Skin epidermis (tissue), 12 donors: ENCODE measurements around the gene CPED1.
"Not testable (repeated sequence)": the region's sequence is repeated elsewhere in the genome, so short reads cannot be mapped to it uniquely, and the experiment has no call there.

Experiments used
- H3K27ac ChIP-seq, 21 experiments: fragments of 200-600 bp; sonication (generic) in 11 of 21; one replicate each; pipeline ENCODE4 v1.5.0; 2020; ENCODE audit warnings: mild to moderate bottlenecking in 3 of 21, inconsistent platforms in 2 of 21, moderate library complexity in 2 of 21
- H3K4me3 ChIP-seq, 7 experiments: fragments of 200-600 bp; sonication (generic) in 2 of 7; one replicate each; pipeline ENCODE4 v1.5.0; 2020; ENCODE audit warnings: inconsistent platforms in 2 of 7, mild to moderate bottlenecking in 2 of 7, moderate library complexity in 1 of 7

CPED1 gene

GRCh38 chr7:121105262-121105661, 116.8 kb downstream of the CPED1 start:
- no peak overlapping the region for H3K4me3 ChIP-seq
- no peak overlapping the region for H3K27ac ChIP-seq

GRCh38 chr7:121107923-121108498, 119.5 kb downstream of the CPED1 start:
- Histone ChIP-seq H3K4me3 (no peak overlapping the region), H3K27ac (no peak overlapping the region)

GRCh38 chr7:121109145-121109544, 120.6 kb downstream of the CPED1 start:
- H3K4me3 ChIP-seq = no peak overlapping the region
- no peak overlapping the region for H3K27ac ChIP-seq

- no peak overlapping the region for H3K4me3 ChIP-seq
These were observed 124.8 kb downstream of the CPED1 start for GRCh38 chr7:121113288-121113687.

GRCh38 chr7:121116396-121116795, 127.9 kb downstream of the CPED1 start:
- no peak overlapping the region for H3K4me3 ChIP-seq
- no peak overlapping the region for H3K27ac ChIP-seq

More at GRCh38 chr7:121113288-121113687, 124.8 kb downstream of the CPED1 start:
- no peak overlapping the region for H3K27ac ChIP-seq

- Histone ChIP-seq H3K27ac (no peak overlapping the region), H3K4me3 (no peak overlapping the region)
These were observed 130.5 kb downstream of the CPED1 start for GRCh38 chr7:121119047-121119446.

GRCh38 chr7:121123032-121123431, 134.5 kb downstream of the CPED1 start:
- H3K4me3 ChIP-seq = no peak overlapping the region
- H3K27ac ChIP-seq = no peak overlapping the region

- H3K27ac ChIP-seq, H3K4me3 ChIP-seq: not testable (repeated sequence)
These were observed 136.9 kb downstream of the CPED1 start for GRCh38 chr7:121125454-121125853.

GRCh38 chr7:121126201-121126600, 137.7 kb downstream of the CPED1 start:
- Histone ChIP-seq H3K27ac (no peak overlapping the region), H3K4me3 (no peak overlapping the region)

- H3K27ac ChIP-seq = no peak overlapping the region
- H3K4me3 ChIP-seq = no peak overlapping the region
These were observed 138.5 kb downstream of the CPED1 start for GRCh38 chr7:121126801-121127534.

- Histone ChIP-seq H3K27ac (no peak overlapping the region), H3K4me3 (no peak overlapping the region)
These were observed 144.4 kb downstream of the CPED1 start for GRCh38 chr7:121132940-121133339.

GRCh38 chr7:121133444-121133843, 144.9 kb downstream of the CPED1 start:
- Histone ChIP-seq H3K4me3 (no peak overlapping the region), H3K27ac (no peak overlapping the region)

GRCh38 chr7:121137580-121137979, 149.1 kb downstream of the CPED1 start:
- no peak overlapping the region for H3K27ac ChIP-seq
- no peak overlapping the region for H3K4me3 ChIP-seq

- no peak overlapping the region for H3K4me3 ChIP-seq
- no peak overlapping the region for H3K27ac ChIP-seq
These were observed 149.9 kb downstream of the CPED1 start for GRCh38 chr7:121138262-121138933.

GRCh38 chr7:121139427-121139826, 150.9 kb downstream of the CPED1 start:
- Histone ChIP-seq H3K27ac (no peak overlapping the region), H3K4me3 (no peak overlapping the region)

- Histone ChIP-seq H3K4me3 (no peak overlapping the region), H3K27ac (no peak overlapping the region)
These were observed 152.3 kb downstream of the CPED1 start for GRCh38 chr7:121140790-121141189.

GRCh38 chr7:121151774-121152221, 163.3 kb downstream of the CPED1 start:
- H3K4me3 ChIP-seq = no peak overlapping the region
- no peak overlapping the region for H3K27ac ChIP-seq

GRCh38 chr7:121153411-121153810, 164.9 kb downstream of the CPED1 start:
- Histone ChIP-seq H3K4me3 (no peak overlapping the region), H3K27ac (no peak overlapping the region)

- no peak overlapping the region for H3K4me3 ChIP-seq
- no peak overlapping the region for H3K27ac ChIP-seq
These were observed 165.5 kb downstream of the CPED1 start for GRCh38 chr7:121153995-121154394.

- no peak overlapping the region for H3K4me3 ChIP-seq
- H3K27ac ChIP-seq = no peak overlapping the region
These were observed 168.3 kb downstream of the CPED1 start for GRCh38 chr7:121156825-121157224.

- Histone ChIP-seq H3K4me3 (no peak overlapping the region), H3K27ac (no peak overlapping the region)
These were observed 168.8 kb downstream of the CPED1 start for GRCh38 chr7:121157341-121157751.
